Skin epidermis (tissue), 12 donors: Measurements from ENCODE around the gene PPP1R2.

Source experiments
- H3K27ac ChIP-seq, 21 experiments: fragments of 200-600 bp; sonication (generic) in 11 of 21; one replicate each; pipeline ENCODE4 v1.5.0; 2020; ENCODE audit warnings: mild to moderate bottlenecking in 3 of 21, inconsistent platforms in 2 of 21, moderate library complexity in 2 of 21
- H3K4me3 ChIP-seq, 7 experiments: fragments of 200-600 bp; sonication (generic) in 2 of 7; one replicate each; pipeline ENCODE4 v1.5.0; 2020; ENCODE audit warnings: inconsistent platforms in 2 of 7, mild to moderate bottlenecking in 2 of 7, moderate library complexity in 1 of 7

PPP1R2 gene

DNA sequence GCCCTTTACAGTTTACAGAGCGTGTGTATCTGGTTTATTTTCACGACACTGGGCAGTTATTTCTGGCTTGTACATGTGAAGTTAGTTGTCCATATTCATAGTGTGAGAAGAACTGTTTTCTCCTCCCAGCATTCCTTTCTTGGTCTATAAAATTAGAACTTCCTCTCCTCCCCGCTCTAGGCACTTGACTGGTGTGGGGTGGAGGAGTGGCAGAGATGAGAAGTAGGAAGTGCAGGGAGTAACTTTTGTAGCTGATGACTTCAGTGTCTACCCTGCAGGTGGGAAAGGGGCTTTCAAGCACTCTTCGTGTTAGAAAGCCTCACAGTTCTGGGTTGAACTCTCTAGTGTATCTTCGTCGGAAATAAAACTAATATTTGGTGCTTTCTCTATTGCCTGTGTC is 27.2 kb upstream of the PPP1R2 start:
- Histone ChIP-seq H3K4me3 (no peak overlapping the region), H3K27ac (no peak overlapping the region)

DNA sequence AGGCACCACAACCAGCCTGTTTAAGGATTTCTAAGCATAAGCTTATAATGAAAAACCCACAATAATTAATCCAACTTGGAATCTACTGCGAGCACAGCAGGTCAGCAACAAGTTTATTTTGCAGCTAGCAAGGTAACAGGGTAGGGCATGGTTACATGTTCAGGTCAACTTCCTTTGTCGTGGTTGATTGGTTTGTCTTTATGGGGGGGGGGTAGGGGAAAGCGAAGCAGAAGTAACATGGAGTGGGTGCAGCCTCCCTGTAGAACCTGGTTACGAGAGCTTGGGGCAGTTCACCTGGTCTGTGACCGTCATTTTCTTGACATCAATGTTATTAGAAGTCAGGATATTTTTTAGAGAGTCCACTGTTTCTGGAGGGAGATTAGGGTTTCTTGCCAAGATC is 25.5 kb upstream of the PPP1R2 start:
- H3K27ac ChIP-seq: no peak overlapping the region
- H3K4me3 ChIP-seq: no peak overlapping the region

DNA sequence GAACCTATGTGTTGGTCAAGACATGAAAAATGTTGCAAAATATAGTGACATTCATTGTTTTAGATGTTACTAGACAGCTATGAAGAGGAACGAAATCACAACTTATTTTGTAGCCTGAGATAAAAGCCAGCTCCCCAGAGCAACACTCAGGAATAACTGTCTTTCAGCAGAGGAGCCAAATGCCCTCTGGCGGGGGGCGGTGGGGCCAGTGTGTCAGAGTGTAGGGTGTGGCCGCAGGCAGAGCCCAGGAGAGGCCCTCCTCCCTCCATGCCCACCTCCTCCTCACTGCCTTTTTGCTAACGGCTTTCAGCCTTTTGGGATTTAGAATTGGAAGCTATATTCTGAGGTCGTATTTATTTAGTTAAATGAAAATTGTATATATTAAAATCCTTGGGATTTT is 23.7 kb upstream of the PPP1R2 start:
- Histone ChIP-seq H3K27ac (no peak overlapping the region), H3K4me3 (no peak overlapping the region)

DNA sequence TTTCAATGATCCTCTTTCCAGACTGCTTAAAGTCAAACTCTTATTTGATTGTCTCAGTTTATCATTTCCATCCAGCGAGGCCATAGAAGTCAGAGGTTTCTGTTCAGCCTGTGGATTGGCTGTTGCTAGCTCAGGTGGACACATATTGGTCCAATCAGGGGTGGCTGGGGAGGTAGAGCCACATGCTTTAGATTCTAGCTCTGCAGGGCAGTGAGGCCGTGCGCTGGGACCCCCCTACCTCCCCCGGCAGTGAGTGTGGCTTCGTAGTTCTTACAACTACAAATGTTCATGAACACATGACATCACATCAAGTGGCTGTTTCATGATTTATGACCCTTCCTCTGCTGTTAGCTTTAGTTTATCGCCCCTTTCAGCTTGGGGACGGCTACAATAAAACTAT is 22.6 kb upstream of the PPP1R2 start:
- Histone ChIP-seq H3K4me3 (no peak overlapping the region), H3K27ac (no peak overlapping the region)

DNA sequence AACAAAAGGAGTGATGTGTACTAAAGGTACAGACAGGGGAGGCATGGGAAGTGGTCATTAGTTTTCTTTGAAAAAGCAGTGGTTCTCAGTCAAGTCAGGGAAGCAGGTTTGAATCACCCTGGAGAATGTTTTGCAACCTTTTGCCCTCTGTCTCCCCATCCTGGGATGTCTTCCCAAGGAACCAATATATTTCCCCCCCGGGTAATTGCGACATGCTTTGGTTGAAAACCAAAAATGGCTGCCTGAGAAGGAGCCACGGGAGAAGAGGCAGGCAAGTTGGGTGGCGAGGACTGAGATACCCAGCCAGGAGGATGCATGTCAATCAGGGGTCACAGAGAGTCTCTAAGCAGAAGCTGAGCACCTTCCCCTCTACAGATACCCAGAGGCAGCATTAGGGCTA is 20.2 kb upstream of the PPP1R2 start:
- Histone ChIP-seq H3K4me3 (no peak overlapping the region), H3K27ac (no peak overlapping the region)

DNA sequence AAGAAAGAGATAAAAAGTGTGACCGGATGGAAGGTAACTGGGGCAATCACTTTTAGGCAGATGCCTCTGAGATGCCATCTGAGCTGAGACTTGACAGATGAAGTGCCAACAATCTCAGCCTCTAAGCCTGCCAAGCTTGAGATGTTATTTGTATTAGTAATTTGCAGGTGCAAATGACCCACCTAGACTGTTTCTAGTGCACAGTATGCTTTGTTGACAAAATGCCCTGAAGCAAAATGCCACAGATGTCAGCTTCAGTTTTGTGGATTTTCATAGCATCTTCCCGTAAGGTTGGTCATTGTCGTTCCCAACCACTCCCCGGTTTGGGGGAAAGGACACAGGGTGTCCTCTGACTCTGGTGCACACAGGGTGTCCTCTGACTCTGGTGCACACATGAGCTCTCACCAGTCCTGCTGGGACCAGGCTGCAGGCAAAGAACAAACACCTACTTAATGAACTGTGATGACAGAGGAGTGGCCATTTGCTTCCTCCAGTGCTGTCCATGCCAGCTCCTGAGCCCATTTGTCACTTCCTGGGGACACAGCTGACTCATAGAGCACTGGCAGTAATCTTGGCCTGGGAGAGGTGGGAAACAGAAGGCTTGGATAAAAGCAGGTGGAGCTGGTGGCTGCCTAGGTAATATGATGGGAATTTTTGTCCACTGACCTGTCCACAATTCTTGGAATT is 16.7 kb upstream of the PPP1R2 start:
- no peak overlapping the region for H3K27ac ChIP-seq
- H3K4me3 ChIP-seq: no peak overlapping the region

DNA sequence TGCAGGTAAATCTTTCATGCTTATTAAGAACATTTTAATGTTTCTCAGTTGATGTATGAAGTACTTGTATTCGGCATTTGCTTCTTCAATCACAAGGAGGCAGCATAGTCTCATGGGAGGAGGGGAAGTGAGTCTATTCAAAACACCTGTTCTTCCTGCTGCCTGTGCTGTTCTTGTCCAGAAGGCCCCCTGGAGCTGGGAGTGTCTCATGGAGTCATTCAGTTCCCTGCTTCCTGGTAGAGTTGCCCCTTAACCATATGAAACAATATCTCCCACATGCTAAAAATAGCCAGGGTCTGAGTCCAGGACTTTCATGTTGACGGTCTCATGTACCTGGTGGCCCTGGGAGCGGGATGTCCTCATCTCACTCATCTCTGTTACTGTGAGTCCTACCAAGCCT is 15.5 kb upstream of the PPP1R2 start:
- Histone ChIP-seq H3K27ac (no peak overlapping the region), H3K4me3 (no peak overlapping the region)

- Histone ChIP-seq H3K4me3 (no peak overlapping the region), H3K27ac (no peak overlapping the region)
These were observed 14.2 kb upstream of the PPP1R2 start for GRCh38 chr3:195557322-195557721.

DNA sequence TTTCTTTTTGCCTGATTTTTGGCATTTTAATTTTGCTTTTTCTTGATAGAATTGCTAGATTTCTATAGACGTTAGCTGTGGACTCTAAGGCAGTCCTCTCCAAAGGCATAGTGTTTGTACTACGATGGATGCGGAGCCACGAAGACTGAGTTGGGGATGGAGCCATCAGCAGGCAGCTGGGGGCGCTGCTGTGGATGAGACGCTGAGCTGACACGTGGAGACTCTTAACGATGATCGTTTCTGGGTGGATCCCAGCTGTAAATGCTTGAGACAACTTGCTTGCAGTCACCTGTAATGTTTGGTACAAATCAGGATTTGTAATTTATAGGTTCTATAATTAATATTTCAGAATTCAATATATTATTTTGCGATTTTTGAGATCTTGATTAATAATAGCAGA is 13.3 kb upstream of the PPP1R2 start:
- no peak overlapping the region for H3K27ac ChIP-seq
- no peak overlapping the region for H3K4me3 ChIP-seq

GRCh38 chr3:195555110-195555509 is 12.0 kb upstream of the PPP1R2 start:
- no peak overlapping the region for H3K27ac ChIP-seq
- H3K4me3 ChIP-seq: no peak overlapping the region

DNA sequence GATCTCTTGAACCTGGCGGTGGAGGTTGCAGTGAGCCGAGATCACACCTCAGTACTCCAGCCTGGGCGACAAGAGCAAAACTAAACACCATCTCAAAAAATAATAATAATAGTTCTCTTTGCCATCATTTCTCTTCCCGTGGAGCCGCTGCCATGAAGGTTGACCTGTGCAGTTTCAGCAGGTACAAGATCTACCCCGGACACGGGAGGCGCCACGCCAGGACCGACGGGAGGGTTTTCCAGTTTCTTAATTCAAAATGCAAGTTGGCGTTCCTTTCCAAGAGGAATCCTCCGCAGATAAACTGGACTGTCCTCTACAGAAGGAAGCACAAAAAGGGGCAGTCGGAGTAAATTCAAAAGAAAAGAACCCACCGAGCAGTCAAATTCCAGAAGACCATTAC is 11.3 kb upstream of the PPP1R2 start:
- Histone ChIP-seq H3K4me3 (no peak overlapping the region), H3K27ac (no peak overlapping the region)

GRCh38 chr3:195553268-195553667 is 10.1 kb upstream of the PPP1R2 start:
- H3K4me3 ChIP-seq: no peak overlapping the region
- H3K27ac ChIP-seq: peak overlapping the region in 7 of 21 experiments; percentile 13 to 90 (median 27)

DNA sequence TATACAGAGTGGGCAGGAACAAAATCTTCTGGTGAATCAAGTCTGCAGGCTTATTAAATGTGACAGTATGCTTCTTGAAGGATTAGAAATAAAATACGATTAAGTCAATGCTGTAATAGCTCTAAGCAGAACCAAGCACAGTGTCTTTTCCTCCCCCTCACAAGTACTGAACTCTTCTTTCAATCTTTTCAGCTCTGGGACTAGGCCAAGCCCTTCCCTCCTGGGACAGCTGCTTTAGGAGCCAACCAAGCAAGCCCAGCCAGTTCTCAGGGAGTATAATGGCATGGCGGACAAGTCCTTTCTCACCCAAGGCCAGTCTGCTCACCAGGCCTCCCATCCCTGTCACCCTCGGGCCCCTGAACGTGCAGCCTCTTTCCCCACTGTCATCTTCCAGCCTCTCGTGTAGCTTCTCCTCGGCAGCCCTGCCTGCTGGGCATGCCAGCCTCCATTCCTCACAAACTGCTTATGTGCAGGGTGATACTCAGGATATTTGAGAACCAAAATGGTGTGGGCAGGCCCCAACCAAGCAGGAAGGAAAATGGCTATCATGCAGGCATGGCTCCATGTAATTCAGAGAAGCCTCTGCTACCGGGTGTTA is 8.4 kb upstream of the PPP1R2 start:
- H3K27ac ChIP-seq: peak overlapping the region in 16 of 21 experiments; percentile 13 to 94 (median 67)
- H3K4me3 ChIP-seq: no peak overlapping the region

- Histone ChIP-seq H3K4me3 (peak overlapping the region in 1 of 7 experiments; percentile 2), H3K27ac (peak overlapping the region in 15 of 21 experiments; percentile 19 to 94 (median 75))
These were observed 7.6 kb upstream of the PPP1R2 start for GRCh38 chr3:195550723-195551122.

DNA sequence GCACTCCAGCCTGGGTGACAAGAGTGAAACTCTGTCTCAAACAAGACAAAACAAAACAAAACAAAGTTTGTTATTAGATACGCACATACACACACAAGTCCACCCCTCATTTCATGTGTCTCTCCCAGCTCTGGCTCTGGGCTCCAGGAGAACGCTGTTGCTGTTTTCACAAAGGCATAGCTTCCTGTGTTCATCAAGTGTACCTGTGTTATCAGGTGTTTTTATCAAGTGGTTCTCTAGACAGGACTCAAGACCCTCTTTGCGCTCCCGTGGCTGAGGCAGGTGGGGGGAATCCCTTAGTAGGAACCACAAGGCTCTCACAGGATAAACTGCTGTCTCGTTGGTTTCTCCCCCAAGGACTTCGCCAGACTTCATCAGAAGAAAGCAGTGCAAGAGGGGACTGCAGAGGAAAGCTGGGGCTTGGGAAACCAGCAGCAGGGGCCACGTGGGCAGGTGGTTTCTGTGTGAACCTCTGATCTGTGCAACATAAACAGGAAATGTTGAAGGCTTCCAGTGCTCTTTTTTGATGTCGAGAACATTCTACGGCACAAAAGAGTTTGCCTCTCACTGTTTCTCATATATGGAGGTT is 6.9 kb upstream of the PPP1R2 start:
- Histone ChIP-seq H3K4me3 (peak overlapping the region in 1 of 7 experiments; percentile 2), H3K27ac (peak overlapping the region in 12 of 21 experiments; percentile 7 to 94 (median 78))

GRCh38 chr3:195548987-195549386 is 5.9 kb upstream of the PPP1R2 start:
- Histone ChIP-seq H3K4me3 (no peak overlapping the region), H3K27ac (peak overlapping the region in 5 of 21 experiments; percentile 11 to 94 (median 89))

GRCh38 chr3:195548501-195548900 is 5.4 kb upstream of the PPP1R2 start:
- Histone ChIP-seq H3K4me3 (no peak overlapping the region), H3K27ac (peak overlapping the region in 3 of 21 experiments; percentile 11 to 90 (median 89))

- no peak overlapping the region for H3K4me3 ChIP-seq
- H3K27ac ChIP-seq: peak overlapping the region in 2 of 21 experiments; percentile 89 to 90
These were observed 4.9 kb upstream of the PPP1R2 start for GRCh38 chr3:195548006-195548405.

DNA sequence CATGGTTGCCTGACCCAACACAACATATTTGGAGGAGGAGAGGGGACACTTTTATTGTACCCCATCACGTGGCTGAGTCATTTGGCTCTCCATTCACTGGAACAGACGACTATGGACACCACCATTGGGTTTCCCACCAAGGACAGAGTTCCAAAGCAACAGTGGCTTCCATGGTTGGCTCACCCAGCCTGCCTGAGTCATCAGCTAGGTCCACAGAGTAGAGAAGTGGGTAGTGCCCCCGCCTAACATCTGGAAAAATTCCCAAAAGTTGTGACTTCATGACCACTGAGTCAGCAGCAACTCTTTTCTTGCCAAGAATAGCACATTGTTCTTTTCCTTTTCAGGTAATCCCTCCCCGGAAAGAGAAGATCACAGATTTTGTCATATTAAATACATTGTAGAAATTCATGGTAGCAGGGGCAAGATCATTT is 3.0 kb upstream of the PPP1R2 start:
- Histone ChIP-seq H3K4me3 (no peak overlapping the region), H3K27ac (peak overlapping the region in 19 of 21 experiments; percentile 3 to 94 (median 52))

DNA sequence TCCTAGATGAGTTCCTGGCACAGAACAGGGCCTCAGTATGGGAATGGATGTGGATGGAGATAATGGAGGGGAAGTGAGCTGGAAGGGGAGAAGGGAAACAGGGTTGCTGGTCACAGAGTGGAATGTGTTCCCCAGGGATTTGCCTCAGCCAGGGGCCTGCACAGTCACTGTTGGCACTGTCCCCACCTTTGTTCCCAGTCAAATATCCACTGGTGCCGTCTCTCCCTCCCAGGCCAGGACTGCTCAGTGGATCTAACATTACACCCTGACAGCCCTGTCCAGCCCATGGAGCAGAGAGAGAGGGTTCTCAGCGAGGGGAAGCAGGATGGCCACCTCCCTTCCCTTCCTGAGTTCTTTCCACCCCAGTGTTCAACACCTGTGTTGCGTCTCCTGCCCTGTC is 1.5 kb upstream of the PPP1R2 start:
- Histone ChIP-seq H3K27ac (peak overlapping the region in 7 of 21 experiments; percentile 43 to 98 (median 94)), H3K4me3 (no peak overlapping the region)

DNA sequence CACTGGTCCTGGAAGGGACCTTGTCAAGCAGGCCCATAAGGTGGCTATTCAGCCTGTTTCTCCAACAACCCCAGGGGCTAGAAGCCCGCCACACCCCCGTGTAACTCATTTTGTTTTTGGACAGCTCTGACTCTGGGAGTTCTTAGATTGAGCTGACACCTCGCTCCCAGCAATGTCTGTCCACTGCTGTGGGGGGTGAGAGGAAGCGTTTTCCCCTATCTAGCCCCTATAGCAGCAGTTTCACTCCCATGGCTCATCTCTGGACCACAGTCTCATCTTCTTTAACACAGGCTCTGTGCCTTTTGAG is 1.1 kb upstream of the PPP1R2 start:
- no peak overlapping the region for H3K4me3 ChIP-seq
- peak overlapping the region in 10 of 21 experiments; percentile 43 to 98 (median 94) for H3K27ac ChIP-seq
